Activated T-cell treated with anti-CD3 and anti-CD28 coated beads, Interleukin-2, amount 50 U/mL, for 4 hours (primary cell): ENCODE measurements around the gene GRID1. TPM values are rescaled to one million over a fixed set of nuclear protein-coding genes. Genes with fewer than 3 reads are reported as not detected.

ENCODE experiments used
- ATAC-seq, 2 donors: fragments of 200-7000 bp; cut with Tn5 transposase; one replicate each; pipeline ENCODE4 v1.10.0; 2021
- DNase-seq: peaks from one replicate; pipeline ENCODE4 v3.0.0-alpha.2; 2020
- H3K27me3 Mint-ChIP-seq: one replicate; pipeline ENCODE4 v1.8.0; 2021; ENCODE audit warnings: low read depth, mixed read lengths
- H3K36me3 Mint-ChIP-seq: one replicate; pipeline ENCODE4 v1.8.0; 2022; ENCODE audit warnings: mixed read lengths; ENCODE audit not compliant: insufficient read depth
- H3K4me1 Mint-ChIP-seq: one replicate; pipeline ENCODE4 v1.8.0; 2021; ENCODE audit warnings: low read depth, mixed read lengths
- H3K4me3 Mint-ChIP-seq: one replicate; pipeline ENCODE4 v1.8.0; 2021; ENCODE audit warnings: mild to moderate bottlenecking, moderate library complexity, mixed read lengths
- H3K9me3 Mint-ChIP-seq: one replicate; pipeline ENCODE4 v1.8.0; 2021; ENCODE audit warnings: mixed read lengths
- total RNA-seq, 3 donors: library from RNA; stranded (reverse); gene quantifications; one replicate each; pipeline ENCODE4 v1.2.1, GENCODE V29; 2021

GRID1 gene
- total RNA-seq, 3 donors from 2014 or later, result not detected

DNA sequence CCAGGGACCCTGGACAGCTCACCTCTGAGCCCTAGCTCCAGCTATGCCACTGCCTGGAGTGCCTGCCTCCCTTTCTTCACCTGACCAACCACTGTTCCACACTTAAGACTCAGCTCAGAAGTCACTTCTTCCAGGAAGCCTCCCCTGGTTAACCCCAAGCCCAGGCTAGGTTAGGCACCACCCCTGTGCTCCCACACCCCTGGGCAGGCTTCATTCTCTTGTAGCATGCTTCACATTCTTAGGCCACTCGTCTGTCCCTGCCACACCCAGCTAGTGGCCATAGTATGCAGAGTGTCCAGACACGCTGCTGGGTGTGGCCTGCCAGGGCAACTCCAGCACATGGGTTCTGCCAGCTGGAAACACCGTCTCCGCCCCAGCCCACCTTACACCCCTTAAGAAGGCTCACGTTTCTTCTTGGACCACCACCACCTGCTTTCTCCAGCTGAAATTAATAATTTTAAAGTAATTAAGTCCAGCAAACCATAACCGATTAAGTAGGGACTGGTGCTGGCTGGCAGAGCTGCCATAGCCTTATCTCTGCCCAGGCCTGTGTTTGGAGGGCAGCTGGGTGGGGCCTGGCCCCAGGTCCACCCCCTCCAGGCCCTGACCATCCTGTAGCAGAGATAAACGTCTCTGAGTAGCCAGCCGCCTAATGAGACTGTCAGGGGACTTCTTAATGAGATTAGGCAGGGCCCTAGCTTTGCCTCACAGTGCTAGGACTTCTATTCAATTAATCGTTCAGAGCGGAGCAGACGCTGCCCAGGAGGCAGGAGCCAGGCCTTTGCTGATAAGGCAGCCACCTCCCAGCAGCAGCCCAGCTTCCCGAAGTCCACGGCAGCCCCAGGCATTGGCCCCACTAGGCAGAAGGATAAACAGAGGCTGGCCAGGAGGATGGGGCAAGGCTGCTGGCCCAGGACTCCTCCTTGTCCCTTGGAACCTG is 20.5 kb downstream of the GRID1 start:
- DNase-seq (no peak), ATAC-seq (no peak)
- no peak overlapping the region for H3K4me3 Mint-ChIP-seq
- H3K9me3 Mint-ChIP-seq, result no peaks in the 10 kb centered on the region
- peaks cover 13% of the 10 kb centered on the region for H3K27me3 Mint-ChIP-seq
- H3K4me1 Mint-ChIP-seq, result no peaks in the 10 kb centered on the region
- no peaks in the 10 kb centered on the region for H3K36me3 Mint-ChIP-seq

DNA sequence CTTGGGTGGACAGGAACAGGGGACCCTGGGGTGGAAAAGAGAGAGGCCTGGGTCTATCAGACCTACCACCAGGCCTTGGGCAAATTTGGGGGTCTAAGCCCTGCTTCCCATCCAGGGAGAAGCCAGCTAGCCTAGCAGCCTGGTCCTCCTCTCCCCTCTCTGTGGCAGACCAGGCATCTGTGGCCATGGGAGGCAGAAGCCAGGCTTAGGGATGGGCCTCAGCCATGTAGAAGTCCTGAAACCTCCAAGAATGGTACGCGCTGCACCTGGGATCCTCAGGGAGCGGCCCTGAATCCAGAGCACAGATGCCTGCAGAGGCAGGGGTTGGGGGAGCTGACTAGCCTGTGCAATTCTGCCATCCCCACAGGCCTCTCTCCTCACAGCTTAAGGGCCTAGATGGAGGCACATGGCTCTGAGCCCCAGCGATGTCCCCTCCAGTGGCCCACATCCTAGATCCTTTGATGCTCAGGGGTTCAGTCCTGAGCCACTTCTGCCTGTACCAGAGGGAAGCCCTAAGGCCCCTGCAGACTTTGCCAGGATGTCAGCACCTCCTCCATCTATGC is 21.2 kb downstream of the GRID1 start:
- Mint-ChIP-seq H3K36me3 (no peaks in the 10 kb centered on the region), H3K27me3 (peaks cover 12% of the 10 kb centered on the region), H3K9me3 (no peaks in the 10 kb centered on the region)

DNA sequence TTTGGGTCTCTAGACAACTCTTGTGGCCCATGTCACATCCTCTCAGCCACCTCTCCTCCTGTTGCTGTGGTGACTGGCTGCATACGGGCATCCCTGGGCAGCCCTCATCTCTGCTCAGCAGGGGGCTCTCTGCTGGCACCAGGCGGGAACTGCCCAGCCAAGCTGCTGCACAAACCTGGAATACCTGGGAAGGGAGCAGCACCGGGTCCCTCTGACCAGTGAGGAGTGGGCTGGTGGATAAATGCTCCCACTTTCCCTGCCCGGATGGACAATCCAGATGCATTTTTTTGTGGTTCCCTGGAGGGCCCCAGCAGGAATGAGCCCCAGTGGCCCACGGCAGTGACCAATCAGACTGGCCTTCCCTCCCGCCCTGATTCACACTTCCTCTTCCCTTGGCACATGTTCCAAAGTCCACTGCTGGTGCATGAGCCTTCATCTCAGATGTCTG is 21.9 kb downstream of the GRID1 start:
- Mint-ChIP-seq H3K4me1 (no peaks in the 10 kb centered on the region), H3K27me3 (peaks cover 9% of the 10 kb centered on the region), H3K36me3 (no peaks in the 10 kb centered on the region), H3K9me3 (no peaks in the 10 kb centered on the region), H3K4me3 (no peak overlapping the region)
- no peak for DNase-seq
- ATAC-seq, result no peak

More for the DNA sequence above, 21.2 kb downstream of the GRID1 start:
- Mint-ChIP-seq H3K4me3 (no peak overlapping the region), H3K4me1 (no peaks in the 10 kb centered on the region)
- DNase-seq (no peak), ATAC-seq (no peak)

DNA sequence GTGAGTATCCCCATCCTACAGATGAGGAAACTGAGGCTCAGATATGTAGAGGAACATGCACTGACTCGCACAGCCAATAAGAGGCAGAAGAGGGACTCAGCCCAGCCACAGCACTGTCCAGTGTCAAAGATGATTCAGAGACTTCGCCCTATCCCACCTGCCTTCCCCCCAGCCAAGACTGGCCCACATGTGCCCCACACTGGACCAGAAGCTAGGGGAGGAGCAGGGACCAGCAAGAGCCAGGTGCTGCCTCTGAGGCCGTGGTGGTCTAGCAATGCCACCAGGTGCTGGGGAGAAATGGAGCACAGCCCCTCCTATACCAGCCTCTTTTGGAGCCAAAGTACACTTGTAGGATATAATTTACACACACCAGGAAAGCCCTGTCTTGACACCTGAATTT is 22.3 kb downstream of the GRID1 start:
- Mint-ChIP-seq H3K9me3 (no peaks in the 10 kb centered on the region), H3K4me1 (no peaks in the 10 kb centered on the region), H3K27me3 (peaks cover 7% of the 10 kb centered on the region), H3K4me3 (no peak overlapping the region), H3K36me3 (no peaks in the 10 kb centered on the region)
- DNase-seq (no peak), ATAC-seq (no peak)

DNA sequence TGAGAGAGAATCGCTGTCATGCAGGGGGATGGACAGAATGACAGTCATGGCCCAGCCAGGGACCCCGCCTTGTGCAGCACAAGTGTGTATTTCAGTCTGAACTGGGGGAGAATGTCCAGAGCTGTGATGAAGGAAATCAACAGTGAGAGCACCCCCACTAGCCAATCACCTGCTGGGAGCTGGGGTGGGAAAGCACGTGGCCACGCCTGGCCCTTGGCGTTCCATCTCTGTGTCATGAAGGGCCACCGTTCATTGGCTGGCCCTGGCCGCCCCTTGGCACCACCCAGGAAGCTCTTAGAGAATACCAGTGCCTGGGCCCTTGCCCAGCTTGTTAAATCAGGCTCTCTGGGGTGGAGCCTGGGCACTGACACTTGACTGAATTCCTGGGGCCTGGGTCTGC is 22.8 kb downstream of the GRID1 start:
- Mint-ChIP-seq H3K4me1 (no peaks in the 10 kb centered on the region), H3K4me3 (no peak overlapping the region), H3K27me3 (peaks cover 7% of the 10 kb centered on the region), H3K9me3 (no peaks in the 10 kb centered on the region), H3K36me3 (no peaks in the 10 kb centered on the region)
- no peak for ATAC-seq
- DNase-seq, result no peak

DNA sequence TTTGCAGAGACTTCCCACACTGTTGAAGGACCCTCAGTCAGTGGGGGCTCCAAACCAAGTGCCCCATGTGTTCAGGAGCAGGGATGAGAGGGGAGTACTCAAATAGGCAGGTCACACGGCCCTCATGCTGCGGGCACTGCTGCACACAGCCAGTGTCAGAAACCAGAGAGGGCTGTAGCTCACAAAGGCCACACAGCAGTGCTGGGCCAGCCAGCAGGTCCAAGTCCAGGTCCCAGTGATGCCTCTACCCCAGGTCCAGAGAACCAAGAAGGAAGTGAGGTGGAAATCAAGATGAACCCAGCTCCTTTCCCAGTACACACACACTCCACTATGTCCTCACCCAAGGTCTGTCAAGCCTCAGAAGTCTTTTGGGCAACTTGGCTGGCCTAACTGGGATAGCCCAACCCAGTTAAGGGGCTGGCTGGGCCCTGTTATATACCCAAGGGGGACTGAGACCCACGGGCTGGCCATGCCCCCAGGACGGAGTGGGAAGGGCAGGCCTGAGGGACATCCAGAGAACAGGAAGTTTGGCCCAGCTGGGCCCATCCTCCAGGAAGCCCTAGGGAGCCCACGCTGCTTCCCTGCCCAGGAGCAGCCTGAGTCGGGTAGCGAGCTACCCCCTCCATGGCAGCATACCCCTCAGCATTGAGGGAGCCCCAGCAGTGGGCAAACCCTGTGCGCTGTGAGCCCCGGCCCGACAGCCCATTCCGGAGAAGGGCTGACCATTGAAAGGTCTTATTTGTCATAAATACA is 24.3 kb downstream of the GRID1 start:
- ATAC-seq (no peak), DNase-seq (no peak)
- no peaks in the 10 kb centered on the region for H3K36me3 Mint-ChIP-seq
- H3K9me3 Mint-ChIP-seq, result no peaks in the 10 kb centered on the region
- H3K27me3 Mint-ChIP-seq, result peaks cover 4% of the 10 kb centered on the region
- H3K4me3 Mint-ChIP-seq, result no peak overlapping the region
- H3K4me1 Mint-ChIP-seq, result no peaks in the 10 kb centered on the region

DNA sequence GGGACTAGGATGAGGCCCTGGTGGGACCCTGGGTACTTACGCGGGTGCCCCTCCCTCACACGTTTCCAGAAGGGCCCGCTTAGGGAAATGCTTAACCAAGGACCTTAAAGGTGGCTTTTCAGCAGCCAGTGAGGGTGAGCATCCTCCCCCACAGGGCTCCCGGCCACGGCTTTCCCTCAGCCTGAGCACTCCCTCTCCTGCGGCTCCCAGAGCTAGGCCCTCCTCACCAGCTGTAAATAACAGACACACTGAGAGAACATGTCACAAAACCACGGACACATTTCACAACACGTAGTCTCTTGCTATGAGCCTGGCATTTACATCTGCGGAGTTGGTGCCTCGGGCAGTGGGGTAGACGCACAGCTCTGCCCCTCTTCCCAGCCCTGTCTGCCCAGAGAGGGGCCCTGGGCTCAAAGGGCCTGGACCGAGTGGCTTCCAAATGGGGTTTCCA is 25.2 kb downstream of the GRID1 start:
- no peak for DNase-seq
- Mint-ChIP-seq H3K9me3 (no peaks in the 10 kb centered on the region), H3K27me3 (peaks cover 4% of the 10 kb centered on the region), H3K36me3 (no peaks in the 10 kb centered on the region), H3K4me3 (no peak overlapping the region), H3K4me1 (no peaks in the 10 kb centered on the region)
- ATAC-seq, result no peak

DNA sequence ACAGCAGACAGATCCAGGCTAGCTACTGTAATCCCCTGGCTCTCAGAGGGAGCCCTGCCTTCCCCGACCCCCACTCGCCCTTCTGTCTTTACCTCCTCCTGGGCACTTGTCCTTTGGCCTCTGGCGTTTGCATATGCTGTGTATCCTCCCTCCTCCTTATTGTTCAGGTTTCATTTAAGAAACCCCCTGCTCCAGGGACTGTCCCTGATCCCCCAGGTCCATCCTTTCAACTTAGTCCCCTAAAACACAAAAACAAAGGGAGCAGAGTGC is 25.7 kb downstream of the GRID1 start:
- no peaks in the 10 kb centered on the region for H3K9me3 Mint-ChIP-seq
- H3K36me3 Mint-ChIP-seq, result no peaks in the 10 kb centered on the region
- peaks cover 4% of the 10 kb centered on the region for H3K27me3 Mint-ChIP-seq
- ATAC-seq, result no peak
- DNase-seq, result no peak
- H3K4me1 Mint-ChIP-seq, result no peaks in the 10 kb centered on the region
- H3K4me3 Mint-ChIP-seq, result no peak overlapping the region

DNA sequence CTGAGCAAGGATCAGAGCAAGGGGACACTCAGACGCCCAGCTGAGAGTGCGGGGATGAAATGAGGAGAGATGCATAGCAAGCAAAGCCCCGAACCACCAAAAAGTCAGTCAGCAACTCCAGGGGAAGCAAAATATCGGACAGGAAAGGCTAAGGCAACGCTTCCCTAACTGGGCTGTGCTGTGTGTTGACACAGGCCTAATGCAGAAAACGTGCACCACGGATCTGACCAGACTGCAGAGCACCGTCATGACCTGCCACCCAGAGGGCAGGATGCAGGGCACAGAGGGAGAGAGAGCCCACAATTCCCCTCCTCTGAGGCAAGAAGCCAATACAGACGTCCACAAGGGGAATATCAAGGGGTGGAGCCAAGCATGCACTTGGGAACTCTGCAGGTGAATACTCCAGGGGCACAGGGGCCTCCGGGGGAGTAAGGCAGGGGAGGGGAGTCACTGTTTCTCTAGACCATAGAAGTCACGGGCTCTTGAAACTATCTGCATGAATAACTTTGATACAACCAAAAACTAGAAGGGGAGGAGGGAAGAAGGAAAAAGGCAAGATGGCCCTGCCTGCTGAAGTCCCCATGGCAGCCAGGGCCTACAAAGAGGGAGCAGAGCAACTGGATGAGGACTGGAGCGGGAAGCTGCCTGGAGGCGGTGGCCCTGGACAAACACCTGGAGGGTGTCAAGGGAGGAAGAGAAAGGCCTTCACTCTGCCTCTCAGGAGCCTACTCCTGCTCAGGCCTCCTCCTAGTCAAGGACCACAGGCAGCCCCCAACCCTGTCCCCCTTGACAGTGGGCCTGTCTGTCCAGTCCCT is 26.2 kb downstream of the GRID1 start:
- DNase-seq, result no peak
- Mint-ChIP-seq H3K4me3 (no peak overlapping the region), H3K27me3 (peaks cover 4% of the 10 kb centered on the region), H3K36me3 (no peaks in the 10 kb centered on the region), H3K4me1 (no peaks in the 10 kb centered on the region), H3K9me3 (no peaks in the 10 kb centered on the region)
- no peak for ATAC-seq

DNA sequence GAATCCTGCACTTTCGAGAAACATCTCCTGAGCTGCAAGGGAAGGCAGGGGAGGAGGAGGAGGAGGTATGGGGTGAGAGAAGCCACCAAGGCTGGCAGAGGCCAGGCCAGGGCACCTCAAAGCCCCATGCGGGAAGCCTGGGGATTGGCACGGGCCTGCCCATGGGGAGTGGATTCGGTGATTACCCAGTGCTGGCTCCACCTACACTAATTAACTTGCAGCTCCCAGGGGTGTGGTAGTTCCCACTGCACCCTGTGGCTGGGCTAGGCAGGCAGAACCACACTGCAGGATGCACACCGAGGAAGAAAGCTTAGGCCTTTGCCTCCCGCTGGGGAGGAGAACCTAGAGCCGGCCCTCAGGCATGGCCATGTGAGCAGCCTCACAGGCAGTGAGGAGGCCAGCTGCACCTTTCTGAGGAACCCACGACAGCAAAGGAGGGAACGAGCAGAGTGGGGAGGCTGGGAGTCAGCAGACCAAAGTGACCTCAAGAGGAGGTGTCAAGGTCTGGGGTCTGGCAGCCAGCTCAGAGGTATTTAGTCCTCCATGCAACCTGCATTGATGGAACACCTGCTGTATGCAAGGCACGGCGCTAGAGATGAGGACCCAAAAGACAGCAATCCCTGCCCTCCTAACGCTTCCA is 27.2 kb downstream of the GRID1 start:
- no peaks in the 10 kb centered on the region for H3K9me3 Mint-ChIP-seq
- ATAC-seq (no peak), DNase-seq (no peak)
- H3K4me1 Mint-ChIP-seq, result no peaks in the 10 kb centered on the region
- H3K36me3 Mint-ChIP-seq, result no peaks in the 10 kb centered on the region
- H3K4me3 Mint-ChIP-seq, result no peak overlapping the region
- peaks cover 4% of the 10 kb centered on the region for H3K27me3 Mint-ChIP-seq

DNA sequence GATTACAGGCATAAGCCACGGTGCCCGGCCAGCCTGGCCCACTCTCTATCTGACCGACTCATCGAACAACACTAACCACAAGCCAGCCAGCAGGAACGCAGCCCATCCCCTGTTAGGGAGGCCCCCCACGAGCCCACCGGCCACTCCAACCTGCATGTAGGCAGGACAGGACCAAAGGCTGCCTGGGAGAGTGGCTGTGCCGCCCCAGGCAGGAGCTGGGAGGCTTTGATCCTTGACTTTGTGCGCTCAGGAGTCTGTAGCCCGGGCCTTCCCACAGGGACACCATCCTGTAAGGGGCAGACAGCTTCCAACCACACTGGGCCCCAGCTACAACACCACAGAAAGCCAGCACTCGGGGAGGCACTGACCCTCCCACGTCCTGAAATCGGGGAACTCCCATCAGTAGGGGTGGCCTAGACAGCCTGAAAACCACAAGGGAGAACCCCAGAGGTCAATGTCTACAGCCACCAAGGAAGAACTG is 29.4 kb downstream of the GRID1 start:
- Mint-ChIP-seq H3K9me3 (no peaks in the 10 kb centered on the region), H3K27me3 (peaks cover 12% of the 10 kb centered on the region), H3K4me1 (no peaks in the 10 kb centered on the region), H3K4me3 (no peak overlapping the region), H3K36me3 (no peaks in the 10 kb centered on the region)
- no peak for ATAC-seq
- DNase-seq, result no peak

DNA sequence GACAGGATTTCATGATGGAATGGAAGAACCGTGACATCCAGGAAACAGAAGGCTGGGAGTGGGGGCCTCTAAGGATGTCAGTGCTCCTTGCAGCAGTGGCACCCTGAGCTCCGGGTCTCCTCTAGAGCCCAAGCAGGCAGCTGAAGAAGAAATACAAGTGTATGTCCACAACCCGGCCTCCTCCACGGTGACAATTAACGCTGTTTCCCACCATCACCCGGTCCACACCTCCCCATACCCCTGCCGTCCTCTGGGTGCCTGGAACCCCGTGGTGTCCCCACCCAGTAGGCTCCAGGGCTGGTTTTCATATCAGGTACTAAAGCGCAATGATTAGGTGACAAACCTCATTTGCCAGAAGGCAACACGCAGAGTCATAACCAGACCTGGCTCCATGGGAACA is 30.3 kb downstream of the GRID1 start:
- Mint-ChIP-seq H3K4me3 (no peak overlapping the region), H3K9me3 (no peaks in the 10 kb centered on the region), H3K36me3 (no peaks in the 10 kb centered on the region), H3K4me1 (no peaks in the 10 kb centered on the region), H3K27me3 (peaks cover 12% of the 10 kb centered on the region)
- DNase-seq (no peak), ATAC-seq (no peak)

DNA sequence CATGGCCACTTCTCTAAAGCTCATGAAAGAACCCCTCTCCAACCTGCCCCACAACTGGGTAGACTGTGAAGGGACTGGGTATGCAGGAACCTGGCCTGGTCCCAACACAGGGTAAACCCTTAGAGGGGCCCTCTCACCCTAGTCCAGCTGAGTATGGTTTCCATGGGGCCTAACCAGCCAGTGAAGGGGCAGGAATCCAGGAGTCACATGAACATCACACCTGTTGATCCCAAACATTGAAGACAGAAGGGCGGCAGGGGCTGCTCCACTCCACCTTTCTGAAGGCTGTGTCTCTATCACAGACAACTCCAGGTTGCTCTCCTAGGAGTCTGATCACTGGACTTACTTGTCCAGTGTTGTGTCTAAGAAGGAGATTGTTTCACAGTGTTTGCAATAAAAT is 30.8 kb downstream of the GRID1 start:
- ATAC-seq, result no peak
- H3K27me3 Mint-ChIP-seq, result peaks cover 12% of the 10 kb centered on the region
- no peaks in the 10 kb centered on the region for H3K4me1 Mint-ChIP-seq
- H3K9me3 Mint-ChIP-seq, result no peaks in the 10 kb centered on the region
- no peaks in the 10 kb centered on the region for H3K36me3 Mint-ChIP-seq
- DNase-seq, result no peak
- no peak overlapping the region for H3K4me3 Mint-ChIP-seq

DNA sequence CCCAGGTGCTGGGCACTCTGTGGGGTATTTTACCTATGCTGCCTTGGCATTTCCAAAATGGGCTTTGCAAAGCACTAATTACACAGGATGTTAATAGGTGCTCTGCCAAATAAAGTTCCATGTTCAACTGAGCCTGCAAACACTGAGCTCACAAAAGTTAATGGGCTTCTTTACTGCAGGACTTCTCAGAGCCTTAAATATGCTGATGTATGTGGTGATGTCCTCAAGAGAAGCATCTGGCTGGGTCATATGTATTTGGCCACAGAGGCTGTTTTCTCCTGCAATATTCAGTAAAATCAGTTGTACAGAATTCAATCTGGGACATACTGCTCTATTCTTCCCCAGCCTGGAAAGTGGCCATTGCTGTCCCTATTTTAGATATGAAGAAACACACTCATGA is 31.3 kb downstream of the GRID1 start:
- no peaks in the 10 kb centered on the region for H3K9me3 Mint-ChIP-seq
- DNase-seq (no peak), ATAC-seq (no peak)
- H3K4me1 Mint-ChIP-seq, result no peaks in the 10 kb centered on the region
- H3K4me3 Mint-ChIP-seq, result no peak overlapping the region
- peaks cover 10% of the 10 kb centered on the region for H3K27me3 Mint-ChIP-seq
- no peaks in the 10 kb centered on the region for H3K36me3 Mint-ChIP-seq
